ENCODE results near the gene RXYLT1. TPM values are rescaled to one million over a fixed set of nuclear protein-coding genes. Genes with fewer than 3 reads are reported as not detected.
A peak's percentile ranks its signal among the peaks of the same experiment; 100 is the strongest.

Gene RXYLT1
- total RNA-seq, 1 donor from 2014 or later, result 20.6 TPM

DNA sequence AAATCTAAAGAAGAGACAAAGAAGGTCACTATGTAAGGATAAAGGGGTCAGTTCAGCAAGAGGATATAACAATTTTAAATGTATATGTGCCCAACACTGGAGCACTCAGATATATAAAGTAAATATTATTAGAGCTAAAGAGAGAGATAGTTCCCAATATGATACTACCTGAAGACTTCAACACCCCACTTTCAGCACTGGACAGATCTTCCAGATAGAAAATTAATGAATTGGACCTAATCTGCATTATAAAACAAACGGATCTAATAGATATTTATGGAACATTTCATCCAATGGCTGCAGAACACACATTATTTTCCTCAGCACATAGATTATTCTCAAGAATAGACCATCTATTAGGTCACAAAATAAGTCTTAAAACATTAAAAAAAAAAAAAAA, 40.7 kb downstream of the RXYLT1 start:
- Mint-ChIP-seq H3K27me3 (ENCODE audit: low read depth) (peaks cover 2% of the 10 kb centered on the region), H3K4me3 (no peak overlapping the region), H3K27ac (no peak overlapping the region), H3K9me3 (peaks cover 39% of the 10 kb centered on the region), H3K36me3 (peaks cover 9% of the 10 kb centered on the region), H3K4me1 (peaks cover 7% of the 10 kb centered on the region)
- no peak for TF ChIP-seq CTCF (IDR thresholded peaks at IDR 0.05; ENCODE audit: unreplicated experiment)
- DNase-seq (ENCODE audit: low spot score in 2 of 2, unreplicated experiment in 2 of 2), result no peak

- Mint-ChIP-seq H3K27me3 (ENCODE audit: low read depth) (peaks cover 2% of the 10 kb centered on the region), H3K4me1 (peaks cover 7% of the 10 kb centered on the region), H3K9me3 (peaks cover 39% of the 10 kb centered on the region), H3K36me3 (peaks cover 9% of the 10 kb centered on the region), H3K4me3 (no peak overlapping the region), H3K27ac (no peak overlapping the region)
- no peak for DNase-seq (ENCODE audit: low spot score in 2 of 2, unreplicated experiment in 2 of 2)
- TF ChIP-seq CTCF (IDR thresholded peaks at IDR 0.05; ENCODE audit: unreplicated experiment), result no peak
Observed at GRCh38 chr12:63821781-63822251, 42.1 kb downstream of the RXYLT1 start.

GRCh38 chr12:63822352-63822751, 42.6 kb downstream of the RXYLT1 start:
- Mint-ChIP-seq H3K27me3 (ENCODE audit: low read depth) (peaks cover 2% of the 10 kb centered on the region), H3K4me1 (peaks cover 7% of the 10 kb centered on the region), H3K36me3 (peaks cover 9% of the 10 kb centered on the region), H3K9me3 (peaks cover 35% of the 10 kb centered on the region), H3K4me3 (no peak overlapping the region), H3K27ac (peak overlapping the region; percentile 77)
- no peak for DNase-seq (ENCODE audit: low spot score in 2 of 2, unreplicated experiment in 2 of 2)
- TF ChIP-seq CTCF (IDR thresholded peaks at IDR 0.05; ENCODE audit: unreplicated experiment), result no peak

- Mint-ChIP-seq H3K4me3 (no peak overlapping the region), H3K9me3 (peaks cover 35% of the 10 kb centered on the region), H3K36me3 (peaks cover 9% of the 10 kb centered on the region), H3K27ac (no peak overlapping the region), H3K27me3 (ENCODE audit: low read depth) (peaks cover 2% of the 10 kb centered on the region), H3K4me1 (peaks cover 7% of the 10 kb centered on the region)
- no peak for DNase-seq (ENCODE audit: low spot score in 2 of 2, unreplicated experiment in 2 of 2)
- TF ChIP-seq CTCF (IDR thresholded peaks at IDR 0.05; ENCODE audit: unreplicated experiment), result no peak
Observed at GRCh38 chr12:63823040-63823439, 43.3 kb downstream of the RXYLT1 start.

DNA sequence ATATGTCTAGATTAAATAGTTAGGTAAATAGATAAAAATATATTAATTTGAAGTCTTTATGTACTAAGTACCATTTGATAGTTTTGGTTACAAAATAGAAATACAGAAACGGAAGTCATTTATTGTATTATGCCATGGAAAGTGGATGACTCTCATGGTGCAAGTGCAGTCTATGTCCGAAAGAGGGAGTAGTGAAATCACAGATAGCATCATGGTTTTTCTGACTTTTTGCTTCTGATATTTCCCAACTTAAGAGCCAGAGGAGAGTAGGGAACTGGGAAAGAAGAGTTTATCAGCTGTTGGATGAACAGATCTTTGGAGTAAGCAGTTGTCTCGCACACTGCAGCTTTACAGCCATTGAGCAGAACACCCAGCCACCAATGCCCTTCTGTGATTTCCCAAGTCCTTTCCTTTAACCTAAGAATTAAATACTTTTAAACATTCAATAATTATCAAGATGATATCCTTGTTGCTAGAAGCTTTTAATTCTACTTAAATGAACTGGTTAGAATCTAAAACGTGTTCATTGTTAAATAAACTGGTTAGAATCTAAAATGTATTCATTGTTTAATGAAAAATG, 46.4 kb downstream of the RXYLT1 start:
- H3K9me3 Mint-ChIP-seq, result peaks cover 26% of the 10 kb centered on the region
- peaks cover 9% of the 10 kb centered on the region for H3K36me3 Mint-ChIP-seq
- peaks cover 6% of the 10 kb centered on the region for H3K27me3 Mint-ChIP-seq (ENCODE audit: low read depth)
- peaks cover 7% of the 10 kb centered on the region for H3K4me1 Mint-ChIP-seq
- peak; percentile 85 for TF ChIP-seq CTCF (IDR thresholded peaks at IDR 0.05; ENCODE audit: unreplicated experiment)
- no peak for DNase-seq (ENCODE audit: low spot score in 2 of 2, unreplicated experiment in 2 of 2)
- no peak overlapping the region for H3K27ac Mint-ChIP-seq
- H3K4me3 Mint-ChIP-seq, result no peak overlapping the region

Data from mesothelial cell of epicardium (in vitro differentiated cells).